Chondrocyte (in vitro differentiated cells): Measurements from ENCODE around the gene IFNA2. TPM values are rescaled to one million over a fixed set of nuclear protein-coding genes. Genes with fewer than 3 reads are reported as not detected.

ENCODE experiments used
- DNase-seq: peaks from one replicate; pipeline ENCODE4 v3.0.0; 2021; ENCODE audit warnings: mixed read lengths, low spot score
- H3K27ac Mint-ChIP-seq: one replicate; pipeline ENCODE4 v1.8.0; 2021; ENCODE audit warnings: mild to moderate bottlenecking, moderate library complexity, mixed read lengths; ENCODE audit not compliant: unreplicated experiment
- H3K27me3 Mint-ChIP-seq: 2 replicates; pipeline ENCODE4 v1.8.0; 2021; ENCODE audit warnings: low read depth, mixed read lengths
- H3K36me3 Mint-ChIP-seq: 2 replicates; pipeline ENCODE4 v1.8.0; 2021; ENCODE audit warnings: low read depth, mixed read lengths
- H3K4me1 Mint-ChIP-seq: 2 replicates; pipeline ENCODE4 v1.8.0; 2021; ENCODE audit warnings: low read depth, mild to moderate bottlenecking, mixed read lengths
- H3K4me3 Mint-ChIP-seq: one replicate; pipeline ENCODE4 v1.8.0; 2021; ENCODE audit warnings: mild to moderate bottlenecking, moderate library complexity, mixed read lengths; ENCODE audit not compliant: unreplicated experiment
- H3K9me3 Mint-ChIP-seq: 2 replicates; pipeline ENCODE4 v1.8.0; 2021; ENCODE audit warnings: low read depth, mixed read lengths
- CTCF ChIP-seq: fragments of 200-600 bp; sonication (generic); IDR thresholded peaks from 2 replicates; pipeline ENCODE4 v1.5.0; 2021; ENCODE audit warnings: antibody characterized with exemption, mild to moderate bottlenecking, moderate library complexity
- total RNA-seq: library from RNA; stranded (reverse); gene quantifications from 3 replicates; pipeline ENCODE4 v1.2.1, GENCODE V29; 2021

IFNA2 gene
- total RNA-seq, 1 donor from 2014 or later = not detected

- no peak for DNase-seq
- Mint-ChIP-seq H3K36me3 (no peaks in the 10 kb centered on the region), H3K27me3 (peaks cover 59% of the 10 kb centered on the region), H3K4me3 (no peak overlapping the region), H3K9me3 (no peaks in the 10 kb centered on the region), H3K4me1 (no peaks in the 10 kb centered on the region), H3K27ac (no peak overlapping the region)
- TF ChIP-seq CTCF = no peak
These were observed 43.0 kb upstream of the IFNA2 start for GRCh38 chr9:21428235-21428634.

GRCh38 chr9:21415493-21416267 is 30.5 kb upstream of the IFNA2 start:
- H3K9me3 Mint-ChIP-seq = no peaks in the 10 kb centered on the region
- H3K27me3 Mint-ChIP-seq = peaks cover 32% of the 10 kb centered on the region
- no peak for TF ChIP-seq CTCF
- no peaks in the 10 kb centered on the region for H3K4me1 Mint-ChIP-seq
- no peak overlapping the region for H3K27ac Mint-ChIP-seq
- H3K4me3 Mint-ChIP-seq = no peak overlapping the region
- H3K36me3 Mint-ChIP-seq = no peaks in the 10 kb centered on the region
- no peak for DNase-seq

- no peaks in the 10 kb centered on the region for H3K36me3 Mint-ChIP-seq
These were observed 29.2 kb upstream of the IFNA2 start for GRCh38 chr9:21414220-21414940.

DNA sequence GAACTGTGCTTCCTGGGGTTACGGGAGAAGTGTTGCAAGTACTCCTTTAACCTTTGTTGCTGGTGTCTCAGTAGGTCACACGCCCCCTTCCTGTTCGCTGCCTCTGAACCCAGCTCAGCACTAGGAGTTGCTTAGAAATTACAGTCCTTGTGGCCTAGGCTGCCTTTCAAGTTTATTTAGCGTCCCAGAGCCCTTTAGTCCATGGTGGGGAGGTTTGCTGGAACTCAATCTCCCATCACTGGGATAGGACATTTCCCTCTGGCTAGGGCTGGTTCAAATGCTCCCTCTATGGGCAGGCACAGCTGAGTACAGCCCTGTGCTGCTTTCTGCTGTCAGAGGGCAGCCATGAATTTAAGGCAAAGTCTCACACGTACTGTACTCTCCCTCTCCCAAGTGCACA is 28.4 kb upstream of the IFNA2 start:
- Mint-ChIP-seq H3K27me3 (peaks cover 42% of the 10 kb centered on the region), H3K4me1 (no peaks in the 10 kb centered on the region), H3K27ac (no peak overlapping the region), H3K9me3 (no peaks in the 10 kb centered on the region), H3K4me3 (no peak overlapping the region), H3K36me3 (no peaks in the 10 kb centered on the region)
- TF ChIP-seq CTCF = peak; percentile 20
- no peak for DNase-seq

More at GRCh38 chr9:21414220-21414940, 29.2 kb upstream of the IFNA2 start:
- Mint-ChIP-seq H3K27me3 (peaks cover 35% of the 10 kb centered on the region), H3K27ac (no peak overlapping the region), H3K4me3 (no peak overlapping the region), H3K4me1 (no peaks in the 10 kb centered on the region), H3K9me3 (no peaks in the 10 kb centered on the region)
- TF ChIP-seq CTCF = no peak
- DNase-seq = no peak

- Mint-ChIP-seq H3K4me3 (no peak overlapping the region), H3K4me1 (no peaks in the 10 kb centered on the region), H3K9me3 (no peaks in the 10 kb centered on the region), H3K27ac (no peak overlapping the region), H3K36me3 (no peaks in the 10 kb centered on the region), H3K27me3 (peaks cover 42% of the 10 kb centered on the region)
- no peak for DNase-seq
- TF ChIP-seq CTCF = no peak
These were observed 28.0 kb upstream of the IFNA2 start for GRCh38 chr9:21413151-21413550.
